Effector memory CD8-positive, alpha-beta T cell (primary cell): ENCODE measurements around the gene PODNL1.
A peak's percentile ranks its signal among the peaks of the same experiment; 100 is the strongest.
"Not testable (repeated sequence)": the region's sequence is repeated elsewhere in the genome, so short reads cannot be mapped to it uniquely, and the experiment has no call there.

Source experiments
- ATAC-seq: fragments of 150-1000 bp; cut with Tn5 transposase; replicated peaks from 2 replicates; pipeline ENCODE4 v1.10.0; 2021; ENCODE audit warnings: mild to moderate bottlenecking, moderate library complexity
- DNase-seq, 3 experiments: peaks; one replicate each; pipeline ENCODE4 v3.0.0; 2021
- H3K27ac Mint-ChIP-seq, 2 donors: one replicate each; pipeline ENCODE4 v1.8.0; 2022; ENCODE audit warnings: mild to moderate bottlenecking in 2 of 2, mixed read lengths in 2 of 2, moderate library complexity in 2 of 2
- H3K27me3 Mint-ChIP-seq, 2 donors: one replicate each; pipeline ENCODE4 v1.8.0; 2022; ENCODE audit warnings: mixed read lengths in 2 of 2
- H3K36me3 Mint-ChIP-seq: one replicate; pipeline ENCODE4 v1.8.0; 2022; ENCODE audit warnings: mild to moderate bottlenecking, moderate library complexity, mixed read lengths; ENCODE audit not compliant: insufficient read depth
- H3K4me1 Mint-ChIP-seq, 2 donors: one replicate each; pipeline ENCODE4 v1.8.0; 2022; ENCODE audit warnings: low read depth in 2 of 2, mixed read lengths in 2 of 2
- H3K4me3 Mint-ChIP-seq, 2 donors: one replicate each; pipeline ENCODE4 v1.8.0; 2022; ENCODE audit warnings: mild to moderate bottlenecking in 2 of 2, mixed read lengths in 2 of 2, moderate library complexity in 2 of 2
- H3K9me3 Mint-ChIP-seq, 2 donors: one replicate each; pipeline ENCODE4 v1.8.0; 2022; ENCODE audit warnings: mixed read lengths in 2 of 2

The PODNL1 gene

GRCh38 chr19:13967206-13967605, 29.0 kb upstream of the PODNL1 start:
- peaks cover 37% of the 10 kb centered on the region for H3K36me3 Mint-ChIP-seq
- DNase-seq, H3K9me3 Mint-ChIP-seq, H3K4me3 Mint-ChIP-seq, H3K4me1 Mint-ChIP-seq, ATAC-seq, H3K27me3 Mint-ChIP-seq: not testable (repeated sequence)
- H3K27ac Mint-ChIP-seq, result peak overlapping the region in 1 of 2 donors; percentile 10

- no peak for DNase-seq
- no peaks in the 10 kb centered on the region for H3K4me1 Mint-ChIP-seq
- no peaks in the 10 kb centered on the region for H3K9me3 Mint-ChIP-seq
- peaks cover 36% of the 10 kb centered on the region for H3K36me3 Mint-ChIP-seq
- no peak overlapping the region for H3K27ac Mint-ChIP-seq
- H3K27me3 Mint-ChIP-seq, result no peaks in the 10 kb centered on the region
- H3K4me3 Mint-ChIP-seq, result no peak overlapping the region
- no peak for ATAC-seq
These were observed 28.5 kb upstream of the PODNL1 start for GRCh38 chr19:13966684-13967128.

- Mint-ChIP-seq H3K27me3 (no peaks in the 10 kb centered on the region), H3K36me3 (peaks cover 38% of the 10 kb centered on the region), H3K4me3 (no peak overlapping the region), H3K27ac (no peak overlapping the region), H3K4me1 (no peaks in the 10 kb centered on the region), H3K9me3 (no peaks in the 10 kb centered on the region)
- DNase-seq (no peak), ATAC-seq (no peak)
These were observed 27.9 kb upstream of the PODNL1 start for GRCh38 chr19:13965926-13966683.

- Mint-ChIP-seq H3K4me3 (no peak overlapping the region), H3K27ac (no peak overlapping the region), H3K27me3 (no peaks in the 10 kb centered on the region), H3K36me3 (peaks cover 44% of the 10 kb centered on the region), H3K4me1 (no peaks in the 10 kb centered on the region), H3K9me3 (no peaks in the 10 kb centered on the region)
- no peak for ATAC-seq
- DNase-seq, result no peak
These were observed 27.2 kb upstream of the PODNL1 start for GRCh38 chr19:13965377-13965896.

- H3K4me3 Mint-ChIP-seq, result no peak overlapping the region
- H3K27ac Mint-ChIP-seq, result peak overlapping the region in 1 of 2 donors; percentile 46
- no peaks in the 10 kb centered on the region for H3K27me3 Mint-ChIP-seq
- no peaks in the 10 kb centered on the region for H3K4me1 Mint-ChIP-seq
- H3K9me3 Mint-ChIP-seq, result no peaks in the 10 kb centered on the region
- ATAC-seq, result no peak
- peaks cover 45% of the 10 kb centered on the region for H3K36me3 Mint-ChIP-seq
- DNase-seq, result no peak
These were observed 26.6 kb upstream of the PODNL1 start for GRCh38 chr19:13964776-13965175.

GRCh38 chr19:13963603-13964105, 25.4 kb upstream of the PODNL1 start:
- Mint-ChIP-seq H3K27me3 (no peaks in the 10 kb centered on the region), H3K4me3 (no peak overlapping the region), H3K4me1 (no peaks in the 10 kb centered on the region), H3K36me3 (peaks cover 35% of the 10 kb centered on the region), H3K9me3 (no peaks in the 10 kb centered on the region), H3K27ac (no peak overlapping the region)
- ATAC-seq (no peak), DNase-seq (no peak)

- H3K4me1 Mint-ChIP-seq, result no peaks in the 10 kb centered on the region
- ATAC-seq, result no peak
These were observed 24.7 kb upstream of the PODNL1 start for GRCh38 chr19:13962699-13963602.

GRCh38 chr19:13961826-13962698, 23.8 kb upstream of the PODNL1 start:
- Mint-ChIP-seq H3K4me3 (no peak overlapping the region), H3K27ac (peak overlapping the region in 1 of 2 donors; percentile 81), H3K27me3 (no peaks in the 10 kb centered on the region), H3K4me1 (no peaks in the 10 kb centered on the region), H3K9me3 (no peaks in the 10 kb centered on the region), H3K36me3 (peaks cover 40% of the 10 kb centered on the region)
- ATAC-seq, result no peak
- no peak for DNase-seq

More at GRCh38 chr19:13962699-13963602, 24.7 kb upstream of the PODNL1 start:
- no peak for DNase-seq
- H3K4me3 Mint-ChIP-seq, result no peak overlapping the region
- H3K27me3 Mint-ChIP-seq, result no peaks in the 10 kb centered on the region
- H3K27ac Mint-ChIP-seq, result no peak overlapping the region
- H3K36me3 Mint-ChIP-seq, result peaks cover 39% of the 10 kb centered on the region
- no peaks in the 10 kb centered on the region for H3K9me3 Mint-ChIP-seq

GRCh38 chr19:13960863-13961784, 22.9 kb upstream of the PODNL1 start:
- H3K36me3 Mint-ChIP-seq, result peaks cover 43% of the 10 kb centered on the region

GRCh38 chr19:13959962-13960862, 22.0 kb upstream of the PODNL1 start:
- ATAC-seq (peak; percentile 62), DNase-seq (peak in 1 of 3 experiments; percentile 22)
- Mint-ChIP-seq H3K36me3 (peaks cover 50% of the 10 kb centered on the region), H3K27ac (peak overlapping the region in 1 of 2 donors; percentile 17), H3K27me3 (no peaks in the 10 kb centered on the region), H3K4me3 (no peak overlapping the region), H3K4me1 (no peaks in the 10 kb centered on the region), H3K9me3 (no peaks in the 10 kb centered on the region)

More at GRCh38 chr19:13960863-13961784, 22.9 kb upstream of the PODNL1 start:
- ATAC-seq, result no peak
- Mint-ChIP-seq H3K4me1 (no peaks in the 10 kb centered on the region), H3K9me3 (no peaks in the 10 kb centered on the region), H3K4me3 (no peak overlapping the region), H3K27ac (peak overlapping the region; percentile 17 to 81), H3K27me3 (no peaks in the 10 kb centered on the region)
- no peak for DNase-seq
